GM10266 (cell line): Measurements from ENCODE around the gene ZBTB20.
A peak's percentile ranks its signal among the peaks of the same experiment; 100 is the strongest.

ENCODE experiments used
- DNase-seq: peaks from one replicate; pipeline ENCODE4 v3.0.0; 2012; ENCODE audit errors: extremely low spot score
- TF ChIP-seq, protein P1 (sequence below): IDR thresholded peaks from 2 replicates; pipeline ENCODE4 v1.5.1; 2012; ENCODE audit warnings: mild to moderate bottlenecking, low read depth; ENCODE audit not compliant: control insufficient read depth, insufficient read depth; ENCODE audit errors: missing control alignments

ZBTB20 gene

DNA sequence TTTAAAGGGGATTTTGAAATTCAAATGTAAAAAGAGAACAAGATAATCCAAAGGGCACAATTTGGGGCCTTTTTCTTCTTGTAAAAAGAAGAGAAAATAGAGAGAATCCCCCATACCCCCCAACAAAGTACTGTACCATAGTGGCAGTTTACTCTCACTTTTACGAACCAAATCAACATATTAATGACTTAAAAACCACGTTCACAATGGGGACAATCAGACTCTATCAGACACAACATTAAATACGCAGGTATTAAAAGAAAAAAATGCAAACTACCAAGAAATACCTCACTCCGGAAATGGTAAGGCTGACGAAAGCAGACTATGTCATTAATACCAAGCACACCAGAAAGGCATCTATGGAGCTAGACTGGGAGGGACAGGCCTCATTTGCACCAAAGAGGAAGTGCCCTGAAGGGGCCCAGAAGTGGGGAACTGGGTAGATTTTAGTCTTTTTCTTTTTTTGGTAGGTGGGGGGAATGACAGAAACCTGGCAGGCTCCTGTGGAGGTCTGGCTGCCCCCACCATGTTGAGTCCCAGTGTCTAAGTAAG, 719.0 kb downstream of the ZBTB20 start:
- DNase-seq, result no peak
- TF ChIP-seq, protein P1, sequence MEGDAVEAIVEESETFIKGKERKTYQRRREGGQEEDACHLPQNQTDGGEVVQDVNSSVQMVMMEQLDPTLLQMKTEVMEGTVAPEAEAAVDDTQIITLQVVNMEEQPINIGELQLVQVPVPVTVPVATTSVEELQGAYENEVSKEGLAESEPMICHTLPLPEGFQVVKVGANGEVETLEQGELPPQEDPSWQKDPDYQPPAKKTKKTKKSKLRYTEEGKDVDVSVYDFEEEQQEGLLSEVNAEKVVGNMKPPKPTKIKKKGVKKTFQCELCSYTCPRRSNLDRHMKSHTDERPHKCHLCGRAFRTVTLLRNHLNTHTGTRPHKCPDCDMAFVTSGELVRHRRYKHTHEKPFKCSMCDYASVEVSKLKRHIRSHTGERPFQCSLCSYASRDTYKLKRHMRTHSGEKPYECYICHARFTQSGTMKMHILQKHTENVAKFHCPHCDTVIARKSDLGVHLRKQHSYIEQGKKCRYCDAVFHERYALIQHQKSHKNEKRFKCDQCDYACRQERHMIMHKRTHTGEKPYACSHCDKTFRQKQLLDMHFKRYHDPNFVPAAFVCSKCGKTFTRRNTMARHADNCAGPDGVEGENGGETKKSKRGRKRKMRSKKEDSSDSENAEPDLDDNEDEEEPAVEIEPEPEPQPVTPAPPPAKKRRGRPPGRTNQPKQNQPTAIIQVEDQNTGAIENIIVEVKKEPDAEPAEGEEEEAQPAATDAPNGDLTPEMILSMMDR, result no peak

DNA sequence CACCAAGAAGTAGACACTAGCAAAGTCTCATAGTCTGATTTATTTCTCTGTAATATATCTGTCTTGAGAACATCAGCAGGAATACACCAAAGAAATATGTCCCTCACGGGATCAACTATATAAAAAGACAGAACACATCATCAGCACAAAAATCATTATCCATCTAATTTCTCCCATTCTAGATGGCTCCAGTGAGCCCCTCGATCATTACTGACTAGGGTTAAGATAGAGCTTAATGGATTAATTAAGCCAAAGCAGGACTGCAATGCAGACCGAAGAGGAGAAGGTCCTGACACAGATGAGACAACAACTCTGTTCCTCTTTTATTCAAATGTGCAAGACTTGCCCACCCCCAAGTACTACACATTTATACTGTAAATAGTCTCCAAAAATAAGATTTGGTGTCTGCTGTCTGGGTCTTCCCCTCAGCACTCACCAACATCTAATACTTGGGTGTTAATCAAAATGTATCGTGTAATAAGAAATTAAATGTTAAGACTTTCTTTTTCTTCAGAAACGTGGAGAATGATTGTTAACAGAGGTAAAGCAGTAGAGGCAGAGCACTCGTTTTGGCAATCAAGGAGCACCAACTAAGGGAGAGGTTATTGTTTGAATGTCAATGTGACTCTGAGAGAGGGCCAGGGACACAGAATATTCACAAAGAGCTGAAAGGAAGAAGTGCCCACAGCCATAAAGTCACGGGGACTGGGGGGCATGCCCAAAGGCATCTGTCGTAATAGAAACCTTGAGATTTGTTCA, 719.6 kb downstream of the ZBTB20 start:
- TF ChIP-seq, protein P1, result no peak
- no peak for DNase-seq

DNA sequence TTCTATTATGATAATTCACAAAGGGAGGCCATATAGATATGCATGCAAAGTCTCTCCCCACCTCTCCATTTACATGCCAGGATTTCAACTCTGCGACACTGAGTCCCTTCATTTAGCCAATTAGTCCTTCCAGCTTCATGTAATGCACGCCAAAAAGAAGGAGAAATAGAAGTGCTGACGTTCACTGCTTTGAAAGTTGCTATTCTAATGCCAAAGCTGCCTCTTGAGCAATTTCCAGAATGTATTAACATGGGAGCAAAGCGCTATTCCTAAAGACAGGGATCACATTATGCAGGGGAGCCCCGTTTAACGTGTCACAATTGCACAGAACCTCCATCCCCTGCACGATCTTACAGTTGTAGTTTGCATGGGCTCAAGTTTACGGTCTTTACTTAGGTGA, 722.8 kb downstream of the ZBTB20 start:
- no peak for DNase-seq
- TF ChIP-seq, protein P1, result no peak

DNA sequence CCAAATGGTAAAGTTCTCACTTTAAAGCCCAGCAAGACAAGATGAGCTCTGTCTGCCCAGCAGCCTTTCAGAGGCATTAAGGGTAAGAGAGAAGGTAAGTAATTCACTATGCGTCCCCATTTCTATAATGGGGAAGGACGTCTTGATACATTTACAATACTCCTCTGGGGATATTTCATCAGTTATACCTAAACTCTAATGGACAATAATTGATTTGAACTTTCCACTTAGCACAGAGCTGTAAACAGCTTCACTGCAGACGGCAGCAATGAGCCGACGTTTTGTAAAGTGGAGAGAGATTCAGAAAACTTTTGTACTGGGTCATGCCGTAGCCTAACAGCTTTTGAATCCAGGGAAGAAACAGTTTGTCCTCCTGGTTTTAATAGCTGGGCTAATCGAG, 725.9 kb downstream of the ZBTB20 start:
- TF ChIP-seq, protein P1, result no peak
- no peak for DNase-seq

DNA sequence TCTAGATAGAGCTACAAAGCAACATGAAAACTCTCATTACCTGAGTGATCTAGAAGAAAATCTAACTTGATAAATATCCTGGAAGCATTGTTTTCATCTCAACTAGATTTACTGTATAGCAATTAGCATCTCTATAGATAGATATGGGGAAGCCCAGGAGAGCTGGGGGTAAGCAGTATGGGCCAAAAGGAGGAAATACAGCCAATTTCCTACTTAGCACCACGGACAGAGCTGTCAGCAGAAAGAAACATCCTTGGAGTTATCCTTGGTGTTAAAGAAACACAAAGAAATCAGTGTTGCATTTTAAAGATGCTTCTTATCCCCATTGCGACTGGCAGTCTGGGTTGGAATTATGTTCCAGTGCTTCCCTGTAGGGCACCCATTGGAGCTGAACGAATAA, 727.0 kb downstream of the ZBTB20 start:
- TF ChIP-seq, protein P1, result no peak
- DNase-seq, result no peak

DNA sequence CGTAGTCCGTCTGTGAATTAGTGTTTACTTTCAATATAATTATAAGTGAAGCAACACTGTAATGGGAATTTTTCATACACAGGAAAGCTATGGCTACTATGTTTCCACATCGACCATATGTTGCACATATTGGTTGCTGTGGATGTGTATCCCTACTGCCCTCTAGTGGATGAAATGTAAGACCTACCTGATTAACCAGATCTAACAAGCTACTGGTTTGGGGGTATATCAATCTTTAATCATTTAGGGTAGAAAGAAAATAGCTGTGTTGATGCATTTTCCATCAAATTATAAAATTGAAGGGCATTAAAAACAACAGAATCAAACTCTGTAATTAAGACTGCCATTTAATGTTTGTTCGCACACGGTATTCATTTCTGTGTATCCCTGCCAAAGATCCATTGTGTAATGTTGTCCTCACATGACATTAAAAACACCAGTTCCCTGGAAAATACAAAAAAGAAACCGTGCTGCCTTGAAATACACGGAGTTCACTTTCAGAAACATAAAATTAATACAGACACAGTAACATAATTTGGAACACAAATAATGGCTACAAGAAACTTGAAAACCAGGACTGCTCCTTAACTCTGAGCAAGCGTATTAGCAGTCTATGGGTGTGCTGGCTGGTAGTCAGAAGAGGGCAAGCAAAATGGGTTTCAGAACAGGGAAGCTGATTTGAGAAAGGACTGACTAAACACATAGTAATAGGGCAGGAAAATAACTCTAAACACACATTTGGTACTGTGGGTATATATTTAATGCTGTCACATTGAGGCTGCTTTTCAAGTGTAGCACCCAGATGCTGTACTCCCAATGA, 728.2 kb downstream of the ZBTB20 start:
- peak; percentile 41 for DNase-seq
- TF ChIP-seq, protein P1, result peak; percentile 69
